DMS53 treated with DMSO at 0.1 percent for 48 hours (cell line): ENCODE results near the gene EXOC4.

Source experiments
- DNase-seq: peaks from one replicate; lab custom pipeline; 2025; ENCODE audit not compliant: unreplicated experiment; lab: John Stamatoyannopoulos, UW

Gene EXOC4

DNA sequence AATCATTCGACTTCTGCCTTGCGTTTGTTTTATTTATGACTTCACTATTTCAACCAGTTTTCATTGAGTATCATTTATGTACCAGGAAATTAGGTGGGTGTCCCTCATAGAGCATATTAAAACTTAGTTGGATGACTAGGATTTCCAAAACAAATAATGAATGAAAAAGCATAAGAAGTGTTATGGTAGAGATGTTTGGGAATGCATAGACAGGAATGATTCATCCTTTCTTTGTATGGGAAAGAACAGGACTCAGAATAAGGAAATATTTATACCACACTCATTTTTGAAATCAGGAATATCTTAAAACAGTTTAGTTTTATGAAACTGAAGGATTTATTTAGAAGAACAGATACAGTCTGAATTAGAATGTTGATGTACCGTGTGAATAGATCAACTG, 315.7 kb downstream of the EXOC4 start:
- no peak for DNase-seq

GRCh38 chr7:133570321-133570720, 317.4 kb downstream of the EXOC4 start:
- no peak for DNase-seq

DNA sequence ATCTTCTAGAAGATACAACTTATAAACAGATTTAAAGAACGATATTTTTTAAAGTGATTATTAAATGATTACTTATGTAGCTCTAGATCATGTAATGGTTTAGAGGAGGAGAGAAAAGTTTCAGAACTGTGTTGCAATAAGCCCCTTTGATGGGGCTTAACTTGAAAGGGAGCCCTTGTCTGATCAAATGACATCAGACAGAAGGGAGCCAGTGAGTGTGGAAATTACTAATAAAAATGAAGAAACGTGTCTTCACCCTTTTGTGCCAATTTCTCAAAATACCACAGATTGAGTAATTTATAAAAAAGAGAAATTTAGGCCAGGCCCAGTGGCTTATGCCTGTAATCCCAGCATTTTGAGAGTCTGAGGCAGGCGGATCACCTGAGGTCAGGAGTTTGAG, 318.2 kb downstream of the EXOC4 start:
- DNase-seq, result no peak

DNA sequence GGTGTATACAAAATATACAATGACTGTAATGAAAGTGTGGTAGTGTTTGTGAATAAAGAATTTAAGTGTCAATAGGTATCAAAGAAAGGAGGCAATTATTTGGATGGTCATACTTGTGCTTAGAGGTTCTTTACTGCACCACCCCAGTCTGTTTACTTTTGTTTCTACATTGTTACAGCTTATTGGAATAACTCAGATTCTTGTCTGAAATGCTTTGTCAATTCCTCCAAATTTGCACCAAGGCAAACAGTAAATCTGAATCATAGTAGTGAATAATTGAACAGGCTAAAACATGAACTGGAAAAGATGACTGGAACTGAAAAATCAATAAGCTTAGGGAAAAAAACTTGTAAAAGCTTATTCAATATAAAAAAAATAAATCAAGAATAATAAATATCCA, 319.2 kb downstream of the EXOC4 start:
- no peak for DNase-seq

DNA sequence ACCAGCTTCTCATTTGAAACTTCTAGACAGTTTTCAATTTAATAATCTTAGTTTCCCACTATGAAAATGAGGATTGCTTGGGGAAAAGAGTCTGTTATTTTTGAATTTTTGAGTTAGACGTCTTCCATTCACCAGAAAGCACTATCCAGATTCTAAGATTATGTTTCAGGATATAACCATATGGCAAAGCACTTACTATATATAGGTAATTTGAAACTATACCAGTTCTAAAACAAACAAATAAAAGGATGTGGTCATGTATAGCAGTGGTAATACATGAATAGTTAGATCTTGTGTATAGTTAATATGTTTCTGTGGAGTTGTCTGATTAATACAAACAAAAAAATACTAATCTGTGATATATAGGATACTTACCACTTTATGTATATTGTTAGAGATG, 320.0 kb downstream of the EXOC4 start:
- no peak for DNase-seq

- DNase-seq, result no peak
These were observed 320.8 kb downstream of the EXOC4 start for GRCh38 chr7:133573554-133574265.

DNA sequence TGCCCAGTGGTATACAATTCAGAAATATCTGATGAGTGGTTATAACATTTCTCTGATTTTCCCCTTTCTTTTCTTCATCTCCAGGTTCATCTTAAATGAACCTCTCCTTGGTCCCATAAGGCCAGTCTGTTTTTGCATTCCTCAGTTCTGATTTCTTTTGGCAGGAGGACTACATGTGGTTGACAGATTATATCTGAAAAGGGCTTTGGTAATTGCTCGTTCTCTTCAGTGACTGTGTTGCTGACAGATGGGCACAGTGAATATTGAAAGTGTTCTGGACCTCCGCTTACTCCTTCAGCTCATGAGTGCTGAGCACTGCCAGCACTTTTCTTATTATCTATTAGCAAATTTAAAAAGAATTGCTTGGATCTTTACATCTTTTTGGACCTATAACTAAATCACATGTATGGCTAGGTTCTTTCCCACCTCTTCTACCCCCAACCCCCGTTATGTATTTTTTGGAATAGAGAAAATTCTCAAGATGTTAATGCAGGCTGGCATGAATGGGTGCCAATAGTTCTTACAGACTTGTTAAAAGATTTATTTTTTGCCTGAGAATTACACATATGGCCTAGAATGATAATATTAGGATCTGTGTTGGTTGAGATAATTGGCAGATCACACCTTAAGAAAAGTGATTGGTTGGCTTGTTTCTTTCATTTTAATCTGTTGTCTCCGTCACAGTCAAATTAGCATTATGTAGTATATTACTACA, 323.0 kb downstream of the EXOC4 start:
- DNase-seq, result no peak

GRCh38 chr7:133576612-133577168, 323.8 kb downstream of the EXOC4 start:
- DNase-seq, result no peak

GRCh38 chr7:133582766-133583523, 330.1 kb downstream of the EXOC4 start:
- DNase-seq, result no peak

DNA sequence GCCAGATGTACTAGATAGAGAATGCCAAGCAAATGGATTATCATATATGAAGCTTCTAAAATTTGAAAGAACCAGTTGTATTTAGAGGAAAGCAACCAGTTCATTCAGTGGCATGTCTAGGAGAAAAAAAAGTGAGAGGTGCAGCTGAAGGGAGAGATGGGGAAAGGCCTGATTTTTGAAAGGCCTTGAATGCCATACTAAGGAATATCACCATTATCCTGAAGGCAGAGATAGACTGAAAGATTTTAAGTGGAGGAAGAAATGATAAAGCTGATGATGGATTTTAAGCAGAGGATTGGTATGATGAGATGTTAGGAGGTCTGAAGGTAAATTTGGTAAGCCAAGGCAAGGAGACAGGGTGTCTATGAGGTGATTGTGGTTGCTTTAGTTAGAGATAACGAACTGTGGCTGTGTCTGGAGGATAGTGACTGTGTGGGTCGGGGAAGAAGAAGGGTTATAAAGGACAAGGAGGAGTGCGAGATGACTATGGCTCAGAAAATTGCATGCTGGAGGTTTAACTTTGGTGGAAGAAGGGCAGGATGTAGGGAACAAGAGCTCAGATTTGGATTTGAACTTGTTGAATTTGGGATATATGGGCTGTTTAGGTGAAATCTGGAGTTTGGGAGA, 330.8 kb downstream of the EXOC4 start:
- DNase-seq, result no peak

DNA sequence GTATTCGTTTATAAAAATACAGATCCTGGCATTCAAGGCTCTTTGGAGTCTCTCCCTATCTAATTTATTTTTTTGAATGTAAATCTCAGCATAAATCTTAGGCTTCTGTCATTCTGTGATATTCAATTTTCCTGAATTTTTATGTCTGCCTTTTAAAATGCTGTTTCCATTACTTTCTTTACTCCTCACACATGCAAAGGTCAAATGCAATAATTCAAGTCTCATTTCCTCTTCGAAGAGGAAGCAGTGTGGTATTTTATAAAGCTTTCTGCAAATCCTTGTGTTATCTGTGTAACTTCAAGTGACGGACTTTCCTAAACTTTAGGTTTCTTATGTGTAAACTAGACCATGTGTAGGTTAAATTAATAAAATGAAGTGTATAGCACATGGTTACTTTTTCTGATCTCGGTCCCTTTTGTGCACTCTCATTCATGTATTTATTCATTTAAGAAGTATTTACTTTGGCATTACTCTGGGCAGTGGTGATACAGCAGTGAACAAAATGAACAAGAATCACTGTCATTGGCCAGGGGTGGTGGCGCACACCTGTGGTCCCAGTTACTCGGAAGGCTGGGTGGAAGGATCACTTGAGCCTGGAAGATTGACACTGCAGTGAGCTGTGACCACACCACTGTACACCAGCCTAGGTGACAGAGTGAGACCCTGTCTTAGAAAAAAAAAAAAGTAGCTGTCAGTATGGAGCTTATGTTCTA, 332.2 kb downstream of the EXOC4 start:
- DNase-seq, result no peak

- DNase-seq, result no peak
These were observed 333.4 kb downstream of the EXOC4 start for GRCh38 chr7:133586253-133586652.

GRCh38 chr7:133587903-133588302, 335.0 kb downstream of the EXOC4 start:
- no peak for DNase-seq

DNA sequence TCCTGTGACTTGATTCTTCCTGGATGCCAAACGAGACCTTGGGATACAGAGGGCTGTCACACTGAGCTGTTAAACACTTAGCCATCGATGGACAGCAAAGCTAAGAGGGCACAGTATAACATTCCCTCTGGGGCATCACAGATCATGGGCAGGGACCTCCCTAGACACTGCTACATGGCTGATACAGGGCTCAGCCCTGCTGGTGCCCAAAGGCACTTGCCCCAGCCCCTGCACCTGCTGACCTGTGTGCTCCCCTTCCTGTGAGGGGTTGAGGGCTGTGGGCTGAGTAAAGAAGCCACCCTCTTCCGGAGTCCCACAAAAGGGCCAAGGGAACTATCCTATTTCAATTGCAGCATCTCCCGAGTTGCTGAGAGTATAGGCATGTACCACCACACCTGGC, 337.9 kb downstream of the EXOC4 start:
- DNase-seq, result no peak

GRCh38 chr7:133591704-133592340, 338.9 kb downstream of the EXOC4 start:
- DNase-seq, result no peak

DNA sequence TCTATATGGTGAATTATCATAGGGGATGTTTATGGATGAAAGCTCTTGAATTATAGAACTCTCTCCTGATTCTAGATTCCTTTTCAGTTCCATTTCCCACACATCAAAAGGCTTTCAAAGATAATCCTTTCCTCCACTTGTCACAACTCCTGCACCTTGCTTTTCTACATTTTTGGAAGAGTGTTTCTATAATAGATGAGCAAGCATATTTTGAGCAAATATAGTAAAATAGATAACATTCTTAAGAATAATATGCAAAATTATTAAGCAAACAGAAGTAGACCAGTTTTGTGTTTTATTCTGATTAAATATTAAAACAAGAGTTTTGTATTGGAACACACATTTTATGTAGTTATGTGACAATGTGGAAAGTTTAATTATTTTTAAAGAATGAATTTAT, 340.7 kb downstream of the EXOC4 start:
- DNase-seq, result no peak

DNA sequence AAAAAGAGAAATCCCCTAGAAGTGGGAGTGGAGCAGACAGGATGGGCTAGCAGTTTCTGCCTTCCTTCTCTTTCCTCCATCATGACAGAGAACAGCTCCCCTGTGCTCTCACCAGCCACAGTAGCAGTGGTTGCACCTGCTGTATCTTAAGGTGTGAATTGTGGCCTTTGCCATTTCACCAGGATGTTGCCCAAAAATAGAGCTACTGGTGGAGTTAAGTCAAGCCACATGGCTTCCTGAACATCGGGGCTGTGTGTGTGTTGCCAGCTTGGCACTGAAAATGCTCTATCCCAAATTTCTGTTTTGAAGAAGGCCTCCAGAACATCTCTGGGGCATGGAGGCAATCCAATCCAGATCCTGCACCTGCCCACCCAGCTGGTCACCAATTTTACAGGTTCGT, 348.7 kb downstream of the EXOC4 start:
- DNase-seq, result no peak

GRCh38 chr7:133602291-133602690, 349.4 kb downstream of the EXOC4 start:
- no peak for DNase-seq

GRCh38 chr7:133606991-133607390, 354.1 kb downstream of the EXOC4 start:
- DNase-seq, result no peak

- DNase-seq, result no peak
These were observed 356.9 kb downstream of the EXOC4 start for GRCh38 chr7:133609806-133610205.
